Endothelial cell of umbilical vein (primary cell): ENCODE data around the gene ROCK2. TPM values are rescaled to one million over a fixed set of nuclear protein-coding genes. Genes with fewer than 3 reads are reported as not detected.

ENCODE experiments used
- BruUV-seq: library from RNA; stranded (reverse); fragments of 400-500 nt; replicated peaks from 2 replicates; lab custom pipeline; 2021; lab: Mats Ljungman, UMichigan
- CTCF ChIA-PET: fragments of 300-600, 350-600 bp; sonication (Branson Sonifier 250); formaldehyde crosslinking; loops from one replicate; lab custom pipeline; 2021; ENCODE audit warnings: antibody characterized with exemption, inconsistent platforms; lab: Charles Lee
- POLR2A ChIA-PET: fragments of 300-600, 350-600 bp; sonication (Branson Sonifier 250); formaldehyde crosslinking; loops from one replicate; lab custom pipeline; 2021; ENCODE audit warnings: antibody characterized with exemption, inconsistent platforms; lab: Charles Lee
- DNase-seq: peaks from one replicate; pipeline ENCODE4 v3.0.0-alpha.2; 2011; ENCODE audit warnings: low read depth, low spot score
- FAIRE-seq: peaks from 2 replicates; lab custom pipeline; 2011; peaks lifted over from hg19 to GRCh38; lab: Jason Lieb, UNC
- H2AFZ ChIP-seq: 2 replicates; pipeline ENCODE4 v1.6.0; 2012; ENCODE audit warnings: low read depth, low read length, control low read depth, inconsistent platforms
- H3K27ac ChIP-seq: 2 replicates; pipeline ENCODE4 v1.5.1; 2011; ENCODE audit warnings: low read depth, mild to moderate bottlenecking, control low read depth, low read length, moderate library complexity; ENCODE audit not compliant: insufficient read depth
- H3K27me3 ChIP-seq, 2 experiments: 2 replicates each; pipeline versions ENCODE4 v1.6.0 to v1.6.1; 2011; ENCODE audit warnings: low read length in 2 of 2, mixed read lengths in 1 of 2; ENCODE audit not compliant: control insufficient read depth in 2 of 2, insufficient read depth in 2 of 2
- H3K36me3 ChIP-seq, 2 experiments: 2 replicates in 1 of 2; 3 replicates in 1 of 2; pipeline ENCODE4 v1.5.1; 2011; ENCODE audit warnings: low read length in 2 of 2, mild to moderate bottlenecking in 1 of 2, moderate library complexity in 1 of 2; ENCODE audit not compliant: control insufficient read depth in 2 of 2, insufficient read depth in 2 of 2; ENCODE audit errors: extremely low read depth in 1 of 2
- H3K4me1 ChIP-seq: 3 replicates; pipeline ENCODE4 v1.5.1; 2011; ENCODE audit warnings: mild to moderate bottlenecking, low read length; ENCODE audit not compliant: control insufficient read depth, insufficient read depth; ENCODE audit errors: extremely low read depth
- H3K4me2 ChIP-seq: 2 replicates; pipeline ENCODE4 v1.6.1; 2011; ENCODE audit warnings: low read length, control low read depth, mixed read lengths; ENCODE audit not compliant: insufficient read depth
- H3K4me3 ChIP-seq, 3 experiments: fragments of 200-600 bp in 1 of 3; sonication (generic), shearing (Covaris generic) in 1 of 3; replicated peaks in 1 of 3; 2 replicates each; pipeline ENCODE4 v1.5.1; 2011 to 2016; ENCODE audit warnings: control low read depth in 3 of 3, low read length in 3 of 3, mild to moderate bottlenecking in 2 of 3, inconsistent platforms in 1 of 3, low read depth in 1 of 3, moderate library complexity in 1 of 3; ENCODE audit not compliant: insufficient read depth in 1 of 3
- H3K79me2 ChIP-seq: 2 replicates; pipeline ENCODE4 v1.6.0; 2012; ENCODE audit warnings: low read length, inconsistent platforms; ENCODE audit not compliant: control insufficient read depth, insufficient read depth
- H3K9ac ChIP-seq: replicated peaks from 2 replicates; pipeline ENCODE3; 2011; ENCODE audit warnings: low read length, control low read depth; ENCODE audit not compliant: insufficient read depth; ENCODE audit errors: extremely low read depth
- H3K9me1 ChIP-seq: replicated peaks from 3 replicates; pipeline ENCODE4 v1.6.0; 2011; ENCODE audit warnings: mild to moderate bottlenecking, low read length; ENCODE audit not compliant: control insufficient read depth, insufficient read depth; ENCODE audit errors: extremely low read depth
- H3K9me3 ChIP-seq: replicated peaks from 2 replicates; pipeline ENCODE4 v1.5.1; 2012; ENCODE audit warnings: low read length, inconsistent platforms; ENCODE audit not compliant: control insufficient read depth, insufficient read depth
- H4K20me1 ChIP-seq: replicated peaks from 2 replicates; pipeline ENCODE3; 2011; ENCODE audit warnings: mild to moderate bottlenecking, low read length; ENCODE audit not compliant: control insufficient read depth, insufficient read depth; ENCODE audit errors: extremely low read depth
- CTCF ChIP-seq, 2 donors: IDR thresholded peaks; 1 replicate in 1 of 2; 2 replicates in 1 of 2; pipeline ENCODE4 v1.5.1; 2011; ENCODE audit warnings: low read length in 2 of 2, mild to moderate bottlenecking in 2 of 2, moderate library complexity in 2 of 2, control low read depth in 1 of 2, inconsistent platforms in 1 of 2, low read depth in 1 of 2; ENCODE audit not compliant: insufficient read depth in 1 of 2; ENCODE audit errors: extremely low read depth in 1 of 2
- EZH2 ChIP-seq: IDR thresholded peaks from 2 replicates; pipeline ENCODE4 v1.6.1; 2012; ENCODE audit warnings: borderline replicate concordance, low read depth, mild to moderate bottlenecking, moderate library complexity, low read length, inconsistent platforms; ENCODE audit not compliant: severe bottlenecking
- FOS ChIP-seq: IDR thresholded peaks from 2 replicates; pipeline ENCODE4 v1.6.1; 2011; ENCODE audit warnings: mild to moderate bottlenecking, low read length, moderate library complexity, borderline replicate concordance; ENCODE audit not compliant: insufficient read depth
- GATA2 ChIP-seq: IDR thresholded peaks from 2 replicates; pipeline ENCODE4 v1.7.0; 2011; ENCODE audit warnings: low read depth, mild to moderate bottlenecking, moderate library complexity, mixed read lengths, low read length; ENCODE audit not compliant: insufficient read length, insufficient read depth
- JUN ChIP-seq: IDR thresholded peaks from 2 replicates; pipeline ENCODE4 v1.6.1; 2011; ENCODE audit warnings: borderline replicate concordance, low read depth; ENCODE audit not compliant: insufficient read length, insufficient read depth
- MAX ChIP-seq: IDR thresholded peaks from 2 replicates; pipeline ENCODE4 v1.6.1; 2011; ENCODE audit not compliant: insufficient read depth, insufficient read length
- MYC ChIP-seq: IDR thresholded peaks from one replicate; pipeline ENCODE4 v1.6.1; 2011; ENCODE audit warnings: mild to moderate bottlenecking, low read depth, low read length
- POLR2A ChIP-seq: IDR thresholded peaks from 2 replicates; pipeline ENCODE4 v1.6.1; 2012; ENCODE audit warnings: low read depth, mild to moderate bottlenecking, control low read depth, low read length
- POLR2AphosphoS5 ChIP-seq: IDR thresholded peaks from 2 replicates; pipeline ENCODE4 v1.6.1; 2012; ENCODE audit warnings: low read depth, mild to moderate bottlenecking, control low read depth, low read length, moderate library complexity; ENCODE audit not compliant: insufficient read depth
- dilution Hi-C: fragments of 300-500 bp; cut with MboI; formaldehyde crosslinking; loops from one replicate; pipeline ENCODE4 v1.15.0; 2019; ENCODE audit warnings: low sequenced_read_pairs; ENCODE audit not compliant: extremely low pct_ligation_motif_present
- intact Hi-C: fragments of 100-400 bp; cut with micrococcal nuclease; formaldehyde crosslinking; loops from one replicate; pipeline ENCODE4 v1.10.0; 2022
- polyA plus RNA-seq, 4 experiments: library from polyadenylated mRNA; depleted of rRNA in 3 of 4; stranded (reverse) in 3 of 4; unstranded in 1 of 4; fragments of >200 nt; gene quantifications; 2 replicates each; pipeline versions ENCODE4 v1.2.1 to v1.2.3, GENCODE V29; 2011 to 2012; ENCODE audit warnings: missing spikeins in 1 of 4
- total RNA-seq: library from RNA; stranded (reverse); gene quantifications from 2 replicates; pipeline ENCODE4 v1.2.3, GENCODE V29; 2021

Gene ROCK2
- total and polyA plus RNA-seq, 2 donors (not counting 3 experiments of a cell fraction or from before 2014, with no cell fraction given) = 5.2 to 56.5 TPM

- no peak for TF ChIP-seq FOS
- no peak for TF ChIP-seq MAX
- no peak for TF ChIP-seq MYC
- TF ChIP-seq POLR2AphosphoS5 = no peak
- TF ChIP-seq CTCF (IDR thresholded peaks at IDR 0.05; ENCODE audit: extremely low read depth in 1 of 2, insufficient read depth in 1 of 2, low read depth in 1 of 2, low read length in 2 of 2) = no peak
- no peak for TF ChIP-seq JUN
- TF ChIP-seq POLR2A = no peak
- TF ChIP-seq EZH2 = no peak
- no peak for TF ChIP-seq GATA2
- H3K9me3 ChIP-seq = no peaks in the 10 kb centered on the region
- dilution Hi-C loops (no loop called here), intact Hi-C loops (no loop called here)
- DNase-seq (no peak), FAIRE-seq (no peak)
- H3K27ac ChIP-seq = no peak overlapping the region
- peaks cover 3% of the 10 kb centered on the region for H3K4me1 ChIP-seq
- H3K27me3 ChIP-seq = no peaks in the 10 kb centered on the region
- H2AFZ ChIP-seq = no peak overlapping the region
- ChIA-PET CTCF (interaction anchor here (1.0 kb wide), 1 partner anchor 8 kb away, joined by 3 read pairs; no protein-coding TSS in a partner anchor), POLR2A (no interaction called here)
- H3K4me3 ChIP-seq = no peak overlapping the region
- no peaks in the 10 kb centered on the region for H3K79me2 ChIP-seq
- H3K4me2 ChIP-seq = no peak overlapping the region
- H3K9ac ChIP-seq = no peak overlapping the region
- H3K9me1 ChIP-seq = no peaks in the 10 kb centered on the region
- H4K20me1 ChIP-seq = no peaks in the 10 kb centered on the region
- peaks cover 0 to 1% of the 10 kb centered on the region in 2 experiments for H3K36me3 ChIP-seq
- BruUV-seq = no TSS peak
These were observed 166.4 kb downstream of the ROCK2 start for GRCh38 chr2:11177871-11178690.
